Adrenal gland (tissue), 5 donors: ENCODE results near the gene AMDHD1.

ENCODE experiments used
- CTCF ChIP-seq, 6 experiments: fragments of 450-650 bp in 4 of 6; fragments of 200-600 bp in 2 of 6; sonication (generic) in 1 of 6; IDR thresholded peaks; 1 replicate in 5 of 6; 2 replicates in 1 of 6; pipeline versions ENCODE4 v1.5.1 to v1.8.0; 2016 to 2021; ENCODE audit warnings: antibody characterized with exemption in 6 of 6, mild to moderate bottlenecking in 2 of 6, moderate library complexity in 1 of 6
- POLR2A ChIP-seq, 2 donors: fragments of 450-650 bp; IDR thresholded peaks; one replicate each; pipeline ENCODE4 v1.6.1; 2017; ENCODE audit warnings: antibody characterized with exemption in 2 of 2, mild to moderate bottlenecking in 2 of 2, moderate library complexity in 1 of 2
- donor health status: DM: no; HTN: no; CAD: no.

- TF ChIP-seq CTCF (IDR thresholded peaks at IDR 0.05) (no peak), POLR2A (IDR thresholded peaks at IDR 0.05) (no peak)
Measured at GRCh38 chr12:95975491-95975890, 32.4 kb downstream of the AMDHD1 start.
